Uterus (tissue), 4 donors: ENCODE data around the gene POLD4. TPM values are rescaled to one million over a fixed set of nuclear protein-coding genes. Genes with fewer than 3 reads are reported as not detected.
A peak's percentile ranks its signal among the peaks of the same experiment; 100 is the strongest.

Experiments
- DNase-seq, 2 donors: peaks; one replicate each; pipeline ENCODE4 v3.0.0-alpha.2; 2019 to 2020
- H3K27ac ChIP-seq, 2 donors: fragments of 200-600 bp; sonication (generic); 1 replicate in 1 of 2; 2 replicates in 1 of 2; pipeline ENCODE4 v1.5.1; 2016 to 2018
- H3K27me3 ChIP-seq, 2 donors: fragments of 200-600 bp; sonication (generic); one replicate each; pipeline ENCODE4 v1.5.1; 2018 to 2019; ENCODE audit warnings: control low read depth in 1 of 2
- H3K36me3 ChIP-seq, 2 donors: fragments of 200-600 bp; sonication (generic); one replicate each; pipeline ENCODE4 v1.5.1; 2019; ENCODE audit warnings: control low read depth in 1 of 2
- H3K4me1 ChIP-seq, 2 donors: fragments of 200-600 bp; sonication (generic); one replicate each; pipeline ENCODE4 v1.5.1; 2018 to 2019; ENCODE audit warnings: control low read depth in 1 of 2
- H3K4me3 ChIP-seq, 2 donors: fragments of 200-600 bp; sonication (generic); 1 replicate in 1 of 2; 2 replicates in 1 of 2; pipeline ENCODE4 v1.5.1; 2018 to 2019; ENCODE audit warnings: mild to moderate bottlenecking in 1 of 2
- H3K9me3 ChIP-seq, 2 donors: fragments of 200-600 bp; sonication (generic); one replicate each; pipeline ENCODE4 v1.5.1; 2019; ENCODE audit warnings: control low read depth in 1 of 2
- CTCF ChIP-seq, 4 experiments: fragments of 200-600 bp in 2 of 4; fragments of 450-650 bp in 2 of 4; sonication (generic) in 2 of 4; IDR thresholded peaks; one replicate each; pipeline ENCODE4 v1.5.1; 2016 to 2019; ENCODE audit warnings: antibody characterized with exemption in 4 of 4, mild to moderate bottlenecking in 2 of 4, moderate library complexity in 1 of 4
- POLR2A ChIP-seq, 2 donors: fragments of 450-650 bp; IDR thresholded peaks; one replicate each; pipeline ENCODE4 v1.6.1; 2016; ENCODE audit warnings: antibody characterized with exemption in 2 of 2, mild to moderate bottlenecking in 1 of 2, moderate library complexity in 1 of 2
- intact Hi-C: fragments of 100-400 bp; cut with DNase I; formaldehyde crosslinking; loops from one replicate; pipeline ENCODE4 v1.15.1; 2023; ENCODE audit warnings: low total_unique reads
- total RNA-seq, 4 donors: library from RNA; depleted of rRNA in 3 of 4; stranded (reverse); fragments of >200 nt in 3 of 4; gene quantifications; one replicate each; pipeline versions ENCODE4 v1.1.0 to v1.2.4, GENCODE V29; 2014 to 2023
- donor health status: DM: yes; HTN: yes; CAD: no.

The POLD4 gene
- total RNA-seq, 4 donors from 2014 or later, result 8.7 to 65.6 (median 31.3) TPM

- Histone ChIP-seq H3K9me3 (no peaks in the 10 kb centered on the region), H3K4me3 (peak overlapping the region; percentile 6 to 17), H3K27me3 (no peaks in the 10 kb centered on the region), H3K27ac (peak overlapping the region; percentile 92 to 99), H3K36me3 (no peaks in the 10 kb centered on the region), H3K4me1 (peaks cover 5 to 14% of the 10 kb centered on the region in 2 donors)
- TF ChIP-seq CTCF (IDR thresholded peaks at IDR 0.05) (no peak), POLR2A (IDR thresholded peaks at IDR 0.05) (peak; percentile 37 to 39)
- DNase-seq, result peak; percentile 63 to 86
- intact Hi-C loops, result no loop called here
Measured at GRCh38 chr11:67369801-67370284, 16.5 kb upstream of the POLD4 start.

- TF ChIP-seq POLR2A (IDR thresholded peaks at IDR 0.05) (no peak), CTCF (IDR thresholded peaks at IDR 0.05) (no peak)
- Histone ChIP-seq H3K36me3 (no peaks in the 10 kb centered on the region), H3K4me1 (peaks cover 5 to 16% of the 10 kb centered on the region in 2 donors), H3K9me3 (no peaks in the 10 kb centered on the region), H3K27me3 (no peaks in the 10 kb centered on the region), H3K4me3 (no peak overlapping the region), H3K27ac (peak overlapping the region; percentile 92 to 99)
- DNase-seq, result no peak
- intact Hi-C loops, result no loop called here
Measured at GRCh38 chr11:67369275-67369674, 15.9 kb upstream of the POLD4 start.

- Histone ChIP-seq H3K27ac (peak overlapping the region; percentile 92 to 99), H3K4me1 (peaks cover 5 to 16% of the 10 kb centered on the region in 2 donors), H3K36me3 (no peaks in the 10 kb centered on the region), H3K9me3 (no peaks in the 10 kb centered on the region), H3K27me3 (no peaks in the 10 kb centered on the region), H3K4me3 (no peak overlapping the region)
- no peak for DNase-seq
- intact Hi-C loops, result no loop called here
- TF ChIP-seq CTCF (IDR thresholded peaks at IDR 0.05) (no peak), POLR2A (IDR thresholded peaks at IDR 0.05) (no peak)
Measured at GRCh38 chr11:67368621-67369020, 15.3 kb upstream of the POLD4 start.

- H3K36me3 ChIP-seq, result no peaks in the 10 kb centered on the region
- intact Hi-C loops, result no loop called here
- peak in 1 of 2 donors; percentile 27 for DNase-seq
- no peaks in the 10 kb centered on the region for H3K27me3 ChIP-seq
- H3K27ac ChIP-seq, result peak overlapping the region; percentile 92 to 99
- TF ChIP-seq CTCF (IDR thresholded peaks at IDR 0.05) (no peak), POLR2A (IDR thresholded peaks at IDR 0.05) (no peak)
- no peak overlapping the region for H3K4me3 ChIP-seq
- peaks cover 5 to 16% of the 10 kb centered on the region in 2 donors for H3K4me1 ChIP-seq
- no peaks in the 10 kb centered on the region for H3K9me3 ChIP-seq
Measured at GRCh38 chr11:67367761-67368227, 14.4 kb upstream of the POLD4 start.

- no peak for TF ChIP-seq CTCF (IDR thresholded peaks at IDR 0.05)
- no peak for TF ChIP-seq POLR2A (IDR thresholded peaks at IDR 0.05)
- peak overlapping the region; percentile 92 to 99 for H3K27ac ChIP-seq
- H3K4me1 ChIP-seq, result peaks cover 5 to 16% of the 10 kb centered on the region in 2 donors
- H3K9me3 ChIP-seq, result no peaks in the 10 kb centered on the region
- no peaks in the 10 kb centered on the region for H3K36me3 ChIP-seq
- DNase-seq, result peak; percentile 81 to 83
- intact Hi-C loops, result no loop called here
- no peaks in the 10 kb centered on the region for H3K27me3 ChIP-seq
- peak overlapping the region in 1 of 2 donors; percentile 6 for H3K4me3 ChIP-seq
Measured at GRCh38 chr11:67366961-67367760, 13.8 kb upstream of the POLD4 start.
